HG03342 (cell line): ENCODE data around the gene GNB5.

Experiments
- ATAC-seq: cut with Tn5 transposase; IDR thresholded peaks from one replicate; pipeline ENCODE4 v1.9.1; 2021; ENCODE audit warnings: mild to moderate bottlenecking, moderate library complexity; ENCODE audit not compliant: unreplicated experiment

The GNB5 gene

GRCh38 chr15:52071570-52071969 lies 119.6 kb downstream of the GNB5 start:
- ATAC-seq = no peak

DNA sequence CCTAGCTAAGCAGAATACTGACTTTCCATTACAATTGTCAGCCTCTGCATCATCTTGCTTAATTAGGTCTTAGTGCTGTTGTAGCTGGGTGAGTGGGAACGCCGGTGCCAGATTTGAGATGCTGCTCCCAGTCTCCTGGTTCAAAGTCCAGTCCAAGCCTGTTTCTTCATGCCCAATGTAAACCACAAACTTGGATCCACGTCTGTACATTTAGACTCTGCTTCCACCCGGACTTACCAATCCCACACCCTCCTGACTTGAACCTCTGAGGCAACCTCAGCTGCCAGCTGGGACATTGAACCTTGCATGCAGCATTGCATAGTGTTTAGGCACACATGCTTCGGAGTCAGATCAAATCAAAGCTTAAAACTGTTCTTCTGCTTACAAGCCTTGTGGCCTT lies 121.6 kb downstream of the GNB5 start:
- no peak for ATAC-seq

DNA sequence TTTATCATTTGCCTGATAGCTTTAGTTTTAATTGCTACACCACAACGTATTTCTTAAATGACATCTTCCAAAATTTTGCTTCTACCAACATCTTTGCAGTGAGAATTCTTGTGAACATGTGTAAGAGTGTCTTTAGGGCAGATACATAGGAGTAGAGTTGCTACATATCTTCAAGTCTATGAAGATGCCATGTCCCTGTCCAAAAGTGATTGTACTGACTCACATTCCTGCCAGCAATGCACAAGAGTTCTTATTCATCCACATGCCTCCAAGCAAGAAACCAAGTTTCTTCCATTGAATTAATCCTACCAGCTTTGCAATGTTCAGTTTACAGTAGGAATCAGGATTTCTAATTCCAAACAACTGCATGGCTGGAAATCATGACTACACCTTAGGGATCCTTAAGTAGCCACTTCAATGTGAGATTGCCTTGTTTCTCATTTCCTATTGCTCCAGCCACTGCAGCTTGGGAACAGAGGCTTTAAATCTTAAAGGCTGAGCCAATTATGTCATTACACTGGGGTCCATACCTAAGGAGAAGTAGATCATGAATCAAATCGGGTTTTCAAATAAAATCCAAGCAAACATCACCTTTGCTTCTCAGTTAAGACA lies 123.1 kb downstream of the GNB5 start:
- no peak for ATAC-seq

- ATAC-seq = no peak
Measured at GRCh38 chr15:52067545-52067926, 123.7 kb downstream of the GNB5 start.

DNA sequence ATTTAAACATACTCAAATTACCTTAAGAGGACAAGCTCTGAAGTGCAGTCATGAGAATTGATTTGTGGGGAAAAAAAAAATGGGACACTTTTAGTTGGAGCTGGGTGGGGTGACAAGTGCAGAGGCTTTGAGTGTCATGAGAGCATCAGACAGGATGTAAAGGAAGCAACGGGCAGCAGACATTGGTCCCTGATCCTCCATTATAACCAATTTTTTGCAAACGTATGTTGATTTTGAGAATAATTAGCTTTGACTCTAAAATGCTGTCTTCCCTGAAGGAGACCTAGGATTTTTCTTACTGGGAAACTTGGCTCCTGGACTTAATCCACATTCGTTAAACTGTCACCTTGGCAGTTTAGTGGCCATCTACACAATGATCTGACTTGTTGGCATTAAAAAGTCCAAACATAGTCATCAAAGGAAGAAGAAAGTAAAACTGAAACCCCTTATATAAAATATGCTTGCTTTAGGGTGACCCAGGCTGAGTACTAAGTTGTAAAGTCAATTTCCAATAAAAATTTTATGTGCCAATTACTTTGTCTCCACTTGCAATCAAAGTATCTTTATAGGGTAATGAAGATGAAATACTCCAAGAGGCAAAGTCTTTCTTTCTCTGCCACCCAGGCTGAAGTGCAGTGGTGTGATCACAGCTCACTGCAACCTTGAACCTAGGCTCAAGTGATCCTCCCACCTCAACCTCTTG lies 124.2 kb downstream of the GNB5 start:
- ATAC-seq = no peak
